ES-I3 (cell line): ENCODE measurements around the gene RPS6KA4.
"Not testable (repeated sequence)": the region's sequence is repeated elsewhere in the genome, so short reads cannot be mapped to it uniquely, and the experiment has no call there.

Experiments used
- H3K36me3 ChIP-seq: 2 replicates; pipeline ENCODE4 v1.6.1; 2013; ENCODE audit warnings: mild to moderate bottlenecking, low read length, control low read depth, moderate library complexity; ENCODE audit not compliant: insufficient read depth
- H3K4me1 ChIP-seq: 2 replicates; pipeline ENCODE4 v1.6.1; 2013; ENCODE audit warnings: mild to moderate bottlenecking, control low read depth, low read length; ENCODE audit not compliant: insufficient read depth
- H3K9ac ChIP-seq: 2 replicates; pipeline ENCODE4 v1.6.1; 2013; ENCODE audit warnings: low read depth, mild to moderate bottlenecking, low read length, moderate library complexity
- H3K9me3 ChIP-seq: 2 replicates; pipeline ENCODE4 v1.6.1; 2013; ENCODE audit warnings: mild to moderate bottlenecking, low read length, moderate library complexity; ENCODE audit not compliant: control insufficient read depth, insufficient read depth

The RPS6KA4 gene

GRCh38 chr11:64410404-64410734 lies 51.4 kb downstream of the RPS6KA4 start:
- Histone ChIP-seq H3K9me3 (no peaks in the 10 kb centered on the region), H3K4me1 (peaks cover 12% of the 10 kb centered on the region), H3K9ac (no peak overlapping the region), H3K36me3 (no peaks in the 10 kb centered on the region)

GRCh38 chr11:64413417-64413816 lies 54.5 kb downstream of the RPS6KA4 start:
- no peaks in the 10 kb centered on the region for H3K9me3 ChIP-seq
- peaks cover 9% of the 10 kb centered on the region for H3K4me1 ChIP-seq
- no peaks in the 10 kb centered on the region for H3K36me3 ChIP-seq
- no peak overlapping the region for H3K9ac ChIP-seq

- Histone ChIP-seq H3K9me3 (no peaks in the 10 kb centered on the region), H3K4me1 (peaks cover 9% of the 10 kb centered on the region), H3K36me3 (no peaks in the 10 kb centered on the region), H3K9ac (no peak overlapping the region)
These were observed 56.3 kb downstream of the RPS6KA4 start for GRCh38 chr11:64415286-64415685.

GRCh38 chr11:64415996-64416728 lies 57.2 kb downstream of the RPS6KA4 start:
- Histone ChIP-seq H3K36me3 (no peaks in the 10 kb centered on the region), H3K9me3 (no peaks in the 10 kb centered on the region), H3K4me1 (peaks cover 9% of the 10 kb centered on the region), H3K9ac (no peak overlapping the region)

GRCh38 chr11:64418233-64418632 lies 59.3 kb downstream of the RPS6KA4 start:
- not testable (repeated sequence) for H3K9ac ChIP-seq, H3K36me3 ChIP-seq, H3K9me3 ChIP-seq, H3K4me1 ChIP-seq

GRCh38 chr11:64419257-64419790 lies 60.4 kb downstream of the RPS6KA4 start:
- H3K9me3 ChIP-seq: peaks cover 3% of the 10 kb centered on the region; the same call in 1 of the 2 replicates
- H3K9ac ChIP-seq: no peak overlapping the region
- peaks cover 9% of the 10 kb centered on the region for H3K4me1 ChIP-seq
- no peaks in the 10 kb centered on the region for H3K36me3 ChIP-seq

- H3K36me3 ChIP-seq: no peaks in the 10 kb centered on the region
- peaks cover 7% of the 10 kb centered on the region for H3K4me1 ChIP-seq
- peaks cover 3% of the 10 kb centered on the region; the same call in 1 of the 2 replicates for H3K9me3 ChIP-seq
- H3K9ac ChIP-seq: no peak overlapping the region
These were observed 61.0 kb downstream of the RPS6KA4 start for GRCh38 chr11:64419818-64420485.
